Activated CD4-positive, CD25-positive, alpha-beta regulatory T cell treated with anti-CD3 and anti-CD28 coated beads, Interleukin-2, amount 50 U/mL, for 24 hours (primary cell): ENCODE measurements around the gene SKIC3.

Source experiments
- ATAC-seq, 2 donors: fragments of 150-1000 bp; cut with Tn5 transposase; one replicate each; pipeline ENCODE4 v1.10.0; 2021; ENCODE audit warnings: mild to moderate bottlenecking in 1 of 2, moderate library complexity in 1 of 2

SKIC3 gene

GRCh38 chr5:95530416-95530815, 24.4 kb downstream of the SKIC3 start:
- ATAC-seq = no peak

- ATAC-seq = no peak
Observed at GRCh38 chr5:95528565-95528964, 26.2 kb downstream of the SKIC3 start.

GRCh38 chr5:95526871-95527270, 27.9 kb downstream of the SKIC3 start:
- no peak for ATAC-seq

GRCh38 chr5:95524423-95524822, 30.4 kb downstream of the SKIC3 start:
- no peak for ATAC-seq

- no peak for ATAC-seq
Observed at GRCh38 chr5:95520206-95520605, 34.6 kb downstream of the SKIC3 start.

- no peak for ATAC-seq
Observed at GRCh38 chr5:95519681-95520080, 35.1 kb downstream of the SKIC3 start.

- no peak for ATAC-seq
Observed at GRCh38 chr5:95519151-95519550, 35.6 kb downstream of the SKIC3 start.

- no peak for ATAC-seq
Observed at GRCh38 chr5:95518417-95518816, 36.4 kb downstream of the SKIC3 start.

GRCh38 chr5:95511606-95512005, 43.2 kb downstream of the SKIC3 start:
- no peak for ATAC-seq

GRCh38 chr5:95508550-95508949, 46.2 kb downstream of the SKIC3 start:
- ATAC-seq = no peak
